T-helper 1 cell treated with Interleukin-12 subunit alpha and Interleukin-12 subunit beta and Interleukin-4 antibody, amounts not matched to agents 30 μg/mL and 1 μg/mL, for 36 hours (primary cell): ENCODE data around the gene CFAP69.
A peak's percentile ranks its signal among the peaks of the same experiment; 100 is the strongest.

Experiments used
- H3K27ac Mint-ChIP-seq: one replicate; pipeline ENCODE4 v1.8.0; 2021; ENCODE audit warnings: mild to moderate bottlenecking, mixed read lengths
- H3K27me3 Mint-ChIP-seq: one replicate; pipeline ENCODE4 v1.8.0; 2021; ENCODE audit warnings: low read depth, mixed read lengths
- H3K36me3 Mint-ChIP-seq: one replicate; pipeline ENCODE4 v1.8.0; 2021; ENCODE audit warnings: low read depth, mixed read lengths
- H3K4me1 Mint-ChIP-seq: one replicate; pipeline ENCODE4 v1.8.0; 2021; ENCODE audit warnings: low read depth, mixed read lengths
- H3K4me3 Mint-ChIP-seq: one replicate; pipeline ENCODE4 v1.8.0; 2021; ENCODE audit warnings: mild to moderate bottlenecking, moderate library complexity, mixed read lengths
- H3K9me3 Mint-ChIP-seq: one replicate; pipeline ENCODE4 v1.8.0; 2021; ENCODE audit warnings: mixed read lengths

Gene CFAP69

GRCh38 chr7:90244909-90245851 is at the start of gene CFAP69:
Gene CFAP69, plus strand, starts transcription at chr7:90245174. Its CDS starts 251 bp downstream, at chr7:90245425.
- Mint-ChIP-seq H3K27ac (peak within 1 kb of the TSS; percentile 39), H3K4me1 (peaks cover 13% of the 10 kb centered on the region), H3K36me3 (no peaks in the 10 kb centered on the region), H3K27me3 (peaks cover 56% of the 10 kb centered on the region), H3K9me3 (no peaks in the 10 kb centered on the region), H3K4me3 (peak within 1 kb of the TSS; percentile 83)

GRCh38 chr7:90201500-90202195 is 43.3 kb upstream of the CFAP69 start:
- no peaks in the 10 kb centered on the region for H3K36me3 Mint-ChIP-seq
- no peaks in the 10 kb centered on the region for H3K4me1 Mint-ChIP-seq
- H3K9me3 Mint-ChIP-seq = peaks cover 3% of the 10 kb centered on the region
- no peak overlapping the region for H3K27ac Mint-ChIP-seq
- peaks cover 4% of the 10 kb centered on the region for H3K27me3 Mint-ChIP-seq
- no peak overlapping the region for H3K4me3 Mint-ChIP-seq

- Mint-ChIP-seq H3K4me1 (peaks cover 6% of the 10 kb centered on the region), H3K27ac (no peak overlapping the region), H3K9me3 (peaks cover 3% of the 10 kb centered on the region), H3K4me3 (no peak overlapping the region), H3K27me3 (peaks cover 31% of the 10 kb centered on the region), H3K36me3 (no peaks in the 10 kb centered on the region)
Observed at GRCh38 chr7:90207956-90208355, 37.0 kb upstream of the CFAP69 start.

- Mint-ChIP-seq H3K36me3 (no peaks in the 10 kb centered on the region), H3K9me3 (peaks cover 3% of the 10 kb centered on the region), H3K4me1 (peaks cover 6% of the 10 kb centered on the region), H3K27ac (no peak overlapping the region), H3K4me3 (no peak overlapping the region), H3K27me3 (peaks cover 31% of the 10 kb centered on the region)
Observed at GRCh38 chr7:90209776-90210175, 35.2 kb upstream of the CFAP69 start.

GRCh38 chr7:90210475-90210874 is 34.5 kb upstream of the CFAP69 start:
- Mint-ChIP-seq H3K27me3 (peaks cover 27% of the 10 kb centered on the region), H3K4me1 (peaks cover 6% of the 10 kb centered on the region), H3K4me3 (no peak overlapping the region), H3K27ac (no peak overlapping the region), H3K36me3 (no peaks in the 10 kb centered on the region), H3K9me3 (peaks cover 3% of the 10 kb centered on the region)

GRCh38 chr7:90210981-90211380 is 34.0 kb upstream of the CFAP69 start:
- peaks cover 27% of the 10 kb centered on the region for H3K27me3 Mint-ChIP-seq
- H3K4me1 Mint-ChIP-seq = peaks cover 6% of the 10 kb centered on the region
- no peak overlapping the region for H3K27ac Mint-ChIP-seq
- H3K36me3 Mint-ChIP-seq = no peaks in the 10 kb centered on the region
- peak overlapping the region; percentile 59 for H3K4me3 Mint-ChIP-seq
- H3K9me3 Mint-ChIP-seq = no peaks in the 10 kb centered on the region

- no peak within 1 kb of the TSS for H3K27ac Mint-ChIP-seq
- H3K9me3 Mint-ChIP-seq = no peaks in the 10 kb centered on the region
- peak within 1 kb of the TSS; percentile 59 for H3K4me3 Mint-ChIP-seq
- peaks cover 30% of the 10 kb centered on the region for H3K27me3 Mint-ChIP-seq
- H3K36me3 Mint-ChIP-seq = no peaks in the 10 kb centered on the region
- peaks cover 6% of the 10 kb centered on the region for H3K4me1 Mint-ChIP-seq
Observed at GRCh38 chr7:90211391-90212148, 33.4 kb upstream of the CFAP69 start, which contains the start of gene STEAP2. Gene STEAP2, plus strand, starts transcription at chr7:90211740. Its CDS starts 13,343 bp downstream, at chr7:90225083.

GRCh38 chr7:90212149-90212495 is 32.9 kb upstream of the CFAP69 start:
- Mint-ChIP-seq H3K9me3 (no peaks in the 10 kb centered on the region), H3K36me3 (no peaks in the 10 kb centered on the region), H3K27me3 (peaks cover 30% of the 10 kb centered on the region), H3K27ac (no peak overlapping the region), H3K4me3 (no peak overlapping the region), H3K4me1 (peaks cover 6% of the 10 kb centered on the region)

GRCh38 chr7:90213521-90213920 is 31.5 kb upstream of the CFAP69 start:
- no peaks in the 10 kb centered on the region for H3K9me3 Mint-ChIP-seq
- H3K27me3 Mint-ChIP-seq = peaks cover 32% of the 10 kb centered on the region
- H3K4me1 Mint-ChIP-seq = peaks cover 6% of the 10 kb centered on the region
- H3K27ac Mint-ChIP-seq = no peak overlapping the region
- H3K36me3 Mint-ChIP-seq = no peaks in the 10 kb centered on the region
- no peak overlapping the region for H3K4me3 Mint-ChIP-seq

GRCh38 chr7:90216080-90216674 is 28.8 kb upstream of the CFAP69 start:
- H3K4me3 Mint-ChIP-seq = no peak overlapping the region
- H3K4me1 Mint-ChIP-seq = peaks cover 1% of the 10 kb centered on the region
- no peaks in the 10 kb centered on the region for H3K9me3 Mint-ChIP-seq
- H3K36me3 Mint-ChIP-seq = no peaks in the 10 kb centered on the region
- peaks cover 28% of the 10 kb centered on the region for H3K27me3 Mint-ChIP-seq
- H3K27ac Mint-ChIP-seq = no peak overlapping the region

GRCh38 chr7:90216771-90217170 is 28.2 kb upstream of the CFAP69 start:
- peaks cover 30% of the 10 kb centered on the region for H3K27me3 Mint-ChIP-seq
- H3K27ac Mint-ChIP-seq = no peak overlapping the region
- no peak overlapping the region for H3K4me3 Mint-ChIP-seq
- no peaks in the 10 kb centered on the region for H3K4me1 Mint-ChIP-seq
- H3K36me3 Mint-ChIP-seq = no peaks in the 10 kb centered on the region
- no peaks in the 10 kb centered on the region for H3K9me3 Mint-ChIP-seq

GRCh38 chr7:90222390-90222789 is 22.6 kb upstream of the CFAP69 start:
- H3K27ac Mint-ChIP-seq = no peak overlapping the region
- no peaks in the 10 kb centered on the region for H3K9me3 Mint-ChIP-seq
- no peak overlapping the region for H3K4me3 Mint-ChIP-seq
- no peaks in the 10 kb centered on the region for H3K4me1 Mint-ChIP-seq
- H3K36me3 Mint-ChIP-seq = no peaks in the 10 kb centered on the region
- peaks cover 31% of the 10 kb centered on the region for H3K27me3 Mint-ChIP-seq

- Mint-ChIP-seq H3K27me3 (peaks cover 33% of the 10 kb centered on the region), H3K27ac (no peak overlapping the region)
Observed at GRCh38 chr7:90222811-90223725, 21.9 kb upstream of the CFAP69 start.

More at GRCh38 chr7:90222811-90223725, 21.9 kb upstream of the CFAP69 start:
- no peaks in the 10 kb centered on the region for H3K36me3 Mint-ChIP-seq
- no peaks in the 10 kb centered on the region for H3K4me1 Mint-ChIP-seq
- no peak overlapping the region for H3K4me3 Mint-ChIP-seq
- H3K9me3 Mint-ChIP-seq = no peaks in the 10 kb centered on the region
